Kidney (tissue), 14 donors: ENCODE data around the gene KLHL11. TPM values are rescaled to one million over a fixed set of nuclear protein-coding genes. Genes with fewer than 3 reads are reported as not detected.

ENCODE experiments used
- DNase-seq, 5 donors: peaks; one replicate each; pipeline ENCODE4 v3.0.0-alpha.2; 2013 to 2020
- FAIRE-seq: peaks from 2 replicates; lab custom pipeline; 2012; peaks lifted over from hg19 to GRCh38; lab: Jason Lieb, UNC
- H3K27ac ChIP-seq, 2 donors: one replicate each; pipeline ENCODE4 v1.7.0; 2013; ENCODE audit warnings: low read depth in 2 of 2, low read length in 2 of 2, inconsistent platforms in 1 of 2
- H3K27me3 ChIP-seq: one replicate; pipeline ENCODE4 v1.7.1; 2013; ENCODE audit warnings: low read length, inconsistent platforms; ENCODE audit not compliant: control insufficient read depth, insufficient read depth
- H3K36me3 ChIP-seq, 3 donors: one replicate each; pipeline versions ENCODE4 v1.7.0 to v1.7.1; 2013; ENCODE audit warnings: low read length in 3 of 3, control low read depth in 1 of 3, inconsistent platforms in 1 of 3; ENCODE audit not compliant: insufficient read depth in 3 of 3, control insufficient read depth in 2 of 3
- H3K4me1 ChIP-seq, 3 donors: one replicate each; pipeline versions ENCODE4 v1.7.0 to v1.7.1; 2013; ENCODE audit warnings: low read length in 3 of 3, inconsistent platforms in 1 of 3, low read depth in 1 of 3; ENCODE audit not compliant: control insufficient read depth in 2 of 3, insufficient read depth in 2 of 3
- H3K4me3 ChIP-seq, 3 donors: one replicate each; pipeline versions ENCODE4 v1.7.0 to v1.8.1; 2013; ENCODE audit warnings: low read length in 3 of 3, control low read depth in 1 of 3, inconsistent platforms in 1 of 3
- H3K9ac ChIP-seq, 3 donors: one replicate each; pipeline versions ENCODE4 v1.7.0 to v1.7.1; 2013; ENCODE audit warnings: low read length in 3 of 3, control low read depth in 1 of 3, inconsistent platforms in 1 of 3
- H3K9me3 ChIP-seq, 3 donors: one replicate each; pipeline versions ENCODE4 v1.7.0 to v1.7.1; 2013; ENCODE audit warnings: low read length in 3 of 3, control low read depth in 1 of 3, inconsistent platforms in 1 of 3; ENCODE audit not compliant: control insufficient read depth in 2 of 3, insufficient read depth in 1 of 3
- intact Hi-C: fragments of 100-400 bp; cut with DNase I; formaldehyde crosslinking; loops from one replicate; pipeline ENCODE4 v1.11.1; 2022
- polyA plus RNA-seq: library from polyadenylated mRNA; stranded (reverse); fragments of 350-450 nt; fragmentation: Illumina TruSeq; extraction: RNeasy Lipid Tissue Mini Kit (QIAGEN cat#74804); gene quantifications from one replicate; pipeline ENCODE4 v1.2.3, GENCODE V29; 2014; ENCODE audit warnings: low read depth, low replicate concordance; ENCODE audit not compliant: insufficient read depth
- total RNA-seq: library from RNA; stranded (reverse); fragmentation: NEBNext Ultra II Directional; extraction: Animal tissue kit (Norgen Biotek cat#: 25700); gene quantifications from one replicate; pipeline ENCODE4 v1.2.1, GENCODE V29; 2021
- TF ChIP-seq, protein P1 (sequence below): IDR thresholded peaks from 3 replicates; pipeline ENCODE4 v1.5.1; 2012; ENCODE audit warnings: mild to moderate bottlenecking, moderate library complexity, borderline replicate concordance; ENCODE audit not compliant: insufficient read depth; ENCODE audit errors: extremely low read depth
- donor health status: control.
- donor health status: control.
- donor health status: control.
- donor health status: control.
- donor health status: control.
- donor health status: DM: yes; HTN: yes; CAD: no.
- donor health status: Normal renal cell carcinoma (clear cell type).

Gene KLHL11
- total and polyA plus RNA-seq, 2 donors from 2014 or later, result 0.37 to 16.1 TPM

GRCh38 chr17:41913798-41914197 is 48.6 kb upstream of the KLHL11 start:
- Histone ChIP-seq H3K9ac (no peak overlapping the region), H3K27ac (peak overlapping the region in 1 of 2 donors; percentile 46), H3K36me3 (peaks cover 4 to 40% (median 25%) of the 10 kb centered on the region in 3 donors), H3K9me3 (no peaks in the 10 kb centered on the region), H3K4me3 (peak overlapping the region in 1 of 3 donors; percentile 27), H3K4me1 (peaks cover 0 to 34% (median 29%) of the 10 kb centered on the region in 3 donors), H3K27me3 (no peaks in the 10 kb centered on the region)
- no peak for FAIRE-seq
- TF ChIP-seq, protein P1, sequence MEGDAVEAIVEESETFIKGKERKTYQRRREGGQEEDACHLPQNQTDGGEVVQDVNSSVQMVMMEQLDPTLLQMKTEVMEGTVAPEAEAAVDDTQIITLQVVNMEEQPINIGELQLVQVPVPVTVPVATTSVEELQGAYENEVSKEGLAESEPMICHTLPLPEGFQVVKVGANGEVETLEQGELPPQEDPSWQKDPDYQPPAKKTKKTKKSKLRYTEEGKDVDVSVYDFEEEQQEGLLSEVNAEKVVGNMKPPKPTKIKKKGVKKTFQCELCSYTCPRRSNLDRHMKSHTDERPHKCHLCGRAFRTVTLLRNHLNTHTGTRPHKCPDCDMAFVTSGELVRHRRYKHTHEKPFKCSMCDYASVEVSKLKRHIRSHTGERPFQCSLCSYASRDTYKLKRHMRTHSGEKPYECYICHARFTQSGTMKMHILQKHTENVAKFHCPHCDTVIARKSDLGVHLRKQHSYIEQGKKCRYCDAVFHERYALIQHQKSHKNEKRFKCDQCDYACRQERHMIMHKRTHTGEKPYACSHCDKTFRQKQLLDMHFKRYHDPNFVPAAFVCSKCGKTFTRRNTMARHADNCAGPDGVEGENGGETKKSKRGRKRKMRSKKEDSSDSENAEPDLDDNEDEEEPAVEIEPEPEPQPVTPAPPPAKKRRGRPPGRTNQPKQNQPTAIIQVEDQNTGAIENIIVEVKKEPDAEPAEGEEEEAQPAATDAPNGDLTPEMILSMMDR, result no peak
- no peak for DNase-seq
- intact Hi-C loops, result no loop called here

- Histone ChIP-seq H3K27me3 (no peaks in the 10 kb centered on the region), H3K36me3 (peaks cover 4 to 40% (median 25%) of the 10 kb centered on the region in 3 donors), H3K9ac (peak overlapping the region in 1 of 3 donors; percentile 7), H3K27ac (no peak overlapping the region), H3K9me3 (no peaks in the 10 kb centered on the region), H3K4me1 (peaks cover 0 to 40% (median 27%) of the 10 kb centered on the region in 3 donors), H3K4me3 (no peak overlapping the region)
- TF ChIP-seq, protein P1, result no peak
- intact Hi-C loops, result no loop called here
- DNase-seq (no peak), FAIRE-seq (no peak)
These were observed 47.7 kb upstream of the KLHL11 start for GRCh38 chr17:41912925-41913324.

DNA sequence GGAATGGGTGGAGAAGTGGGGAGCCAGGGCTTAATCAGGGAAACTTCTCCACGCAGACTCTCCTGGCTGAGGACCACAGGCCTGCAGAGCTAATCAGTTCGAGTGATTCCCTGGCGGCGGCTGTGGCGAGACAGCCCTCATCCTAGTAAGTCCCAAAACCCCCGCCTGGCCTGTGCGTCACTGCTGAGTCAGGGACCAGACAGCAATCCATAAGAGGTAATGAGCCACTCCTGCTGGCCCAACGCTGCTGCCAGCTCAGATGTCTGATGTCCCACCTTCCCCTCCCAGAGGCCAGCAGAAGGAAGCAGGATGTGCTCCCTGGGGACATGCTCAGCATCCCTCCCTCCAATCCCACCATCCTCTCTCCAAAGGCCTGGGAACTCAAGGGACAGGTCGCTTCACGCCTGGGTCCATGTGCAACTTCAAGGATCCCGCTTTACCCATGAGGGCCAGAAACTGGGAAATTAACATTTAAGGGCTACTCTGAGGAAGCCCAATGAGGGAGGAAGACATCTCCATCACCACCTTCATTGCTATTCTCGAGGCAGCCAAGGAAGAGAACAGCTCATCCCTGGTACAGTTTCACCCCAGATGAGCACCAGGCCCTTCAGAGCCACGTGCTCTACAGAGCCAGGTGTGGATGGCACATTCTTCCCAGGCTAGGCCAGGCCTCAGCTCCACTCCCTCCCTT is 45.6 kb upstream of the KLHL11 start:
- TF ChIP-seq, protein P1, result no peak
- H3K9me3 ChIP-seq, result no peaks in the 10 kb centered on the region
- H3K27ac ChIP-seq, result no peak overlapping the region
- H3K27me3 ChIP-seq, result no peaks in the 10 kb centered on the region
- H3K4me1 ChIP-seq, result peaks cover 0 to 48% (median 24%) of the 10 kb centered on the region in 3 donors
- H3K36me3 ChIP-seq, result peaks cover 4 to 47% (median 31%) of the 10 kb centered on the region in 3 donors
- DNase-seq (no peak), FAIRE-seq (no peak)
- H3K4me3 ChIP-seq, result no peak overlapping the region
- no peak overlapping the region for H3K9ac ChIP-seq
- intact Hi-C loops, result no loop called here
